HG03039 (cell line): Measurements from ENCODE around the gene LHFPL4.
"Not testable (repeated sequence)": the region's sequence is repeated elsewhere in the genome, so short reads cannot be mapped to it uniquely, and the experiment has no call there.

Experiments
- ATAC-seq: cut with Tn5 transposase; IDR thresholded peaks from one replicate; pipeline ENCODE4 v1.9.1; 2021; ENCODE audit warnings: mild to moderate bottlenecking, moderate library complexity; ENCODE audit not compliant: unreplicated experiment

The LHFPL4 gene

GRCh38 chr3:9553021-9553947, at the start of gene LHFPL4:
Gene LHFPL4 (minus strand): TSS chr3:9553822. CDS start chr3:9552679, 1,143 bp downstream.
- no peak for ATAC-seq

- no peak for ATAC-seq
Measured at GRCh38 chr3:9602620-9603019, 49.0 kb upstream of the LHFPL4 start.

GRCh38 chr3:9601006-9601581, 47.5 kb upstream of the LHFPL4 start:
- ATAC-seq: not testable (repeated sequence)

- ATAC-seq: no peak
Measured at GRCh38 chr3:9600597-9600996, 47.0 kb upstream of the LHFPL4 start.

GRCh38 chr3:9598783-9599387, 45.3 kb upstream of the LHFPL4 start:
- no peak for ATAC-seq

GRCh38 chr3:9595877-9596276, 42.3 kb upstream of the LHFPL4 start:
- no peak for ATAC-seq

- ATAC-seq: not testable (repeated sequence)
Measured at GRCh38 chr3:9591781-9592180, 38.2 kb upstream of the LHFPL4 start.

- no peak for ATAC-seq
Measured at GRCh38 chr3:9590282-9590791, 36.7 kb upstream of the LHFPL4 start.

GRCh38 chr3:9583792-9584191, 30.2 kb upstream of the LHFPL4 start:
- no peak for ATAC-seq

- ATAC-seq: no peak
Measured at GRCh38 chr3:9583371-9583770, 29.7 kb upstream of the LHFPL4 start.

GRCh38 chr3:9582332-9582731, 28.7 kb upstream of the LHFPL4 start:
- no peak for ATAC-seq

- ATAC-seq: no peak
Measured at GRCh38 chr3:9581742-9582141, 28.1 kb upstream of the LHFPL4 start.

- no peak for ATAC-seq
Measured at GRCh38 chr3:9569054-9569453, 15.4 kb upstream of the LHFPL4 start.

- ATAC-seq: no peak
Measured at GRCh38 chr3:9565316-9565715, 11.7 kb upstream of the LHFPL4 start.

GRCh38 chr3:9563851-9564250, 10.2 kb upstream of the LHFPL4 start:
- no peak for ATAC-seq

- ATAC-seq: not testable (repeated sequence)
Measured at GRCh38 chr3:9560056-9560455, 6.4 kb upstream of the LHFPL4 start.

- ATAC-seq: no peak
Measured at GRCh38 chr3:9553948-9554513, 409 bp upstream of the LHFPL4 start.

GRCh38 chr3:9552252-9552999, 1.2 kb downstream of the LHFPL4 start:
- no peak for ATAC-seq

- ATAC-seq: no peak
Measured at GRCh38 chr3:9550999-9551398, 2.6 kb downstream of the LHFPL4 start.

- no peak for ATAC-seq
Measured at GRCh38 chr3:9549600-9549999, 4.0 kb downstream of the LHFPL4 start.

- no peak for ATAC-seq
Measured at GRCh38 chr3:9548991-9549390, 4.6 kb downstream of the LHFPL4 start.
